Measurements from ENCODE around the gene ZNF670. TPM values are rescaled to one million over a fixed set of nuclear protein-coding genes. Genes with fewer than 3 reads are reported as not detected.

The ZNF670 gene
- total and polyA plus RNA-seq, 2 donors (not counting 1 experiment from before 2014, with no cell fraction given): 2.3 to 3.0 TPM

DNA sequence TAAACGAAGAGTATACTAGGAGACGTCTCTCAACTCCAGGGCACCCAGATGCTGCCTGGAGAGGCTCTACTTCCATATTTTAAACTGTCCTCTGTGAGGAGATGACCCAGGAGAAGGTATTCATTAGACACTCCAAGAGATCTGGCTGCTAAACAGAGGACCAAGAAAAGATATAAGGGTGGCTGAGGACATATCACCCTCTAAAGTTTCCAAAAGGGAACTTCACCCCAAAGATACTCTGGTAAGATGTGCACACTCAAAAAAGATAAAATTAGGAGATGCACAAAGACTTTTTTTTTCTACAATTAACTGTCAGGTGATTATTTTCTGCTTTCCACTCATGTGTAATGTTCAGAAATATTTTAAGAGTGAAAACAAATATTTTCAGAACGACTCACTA lies 1.4 kb downstream of the ZNF670 start:
- Histone ChIP-seq H3K4me1 (ENCODE audit: control insufficient read depth, extremely low read depth, insufficient read depth, low read length) (peaks cover 3% of the 10 kb centered on the region), H3K4me2 (ENCODE audit: extremely low read depth, insufficient read depth, low read length) (peak overlapping the region; percentile 88), H2AFZ (ENCODE audit: low read length) (no peak overlapping the region), H3K9ac (ENCODE audit: insufficient read depth, low read length) (no peak overlapping the region), H3K27ac (ENCODE audit: insufficient read depth, low read length) (no peak overlapping the region), H3K36me3 (ENCODE audit: control insufficient read depth, insufficient read depth, low read length) (no peaks in the 10 kb centered on the region), H3K79me2 (ENCODE audit: control insufficient read depth, insufficient read depth, low read length) (peaks cover 13% of the 10 kb centered on the region), H3K4me3 (replicated peaks in 1 of 4; ENCODE audit: control extremely low read depth in 1 of 4, insufficient read depth in 1 of 4, low read depth in 3 of 4, low read length in 4 of 4) (peak overlapping the region; percentile 93 to 99 (median 97)), H3K27me3 (ENCODE audit: control insufficient read depth, insufficient read depth, low read length) (no peaks in the 10 kb centered on the region), H3K9me3 (ENCODE audit: control insufficient read depth, insufficient read depth, low read depth, low read length) (no peaks in the 10 kb centered on the region), H4K20me1 (ENCODE audit: control insufficient read depth, extremely low read depth, insufficient read depth, low read length) (no peaks in the 10 kb centered on the region)
- DNase-seq (ENCODE audit: low read depth in 2 of 2): peak; percentile 2 to 25
- TF ChIP-seq, protein P1, sequence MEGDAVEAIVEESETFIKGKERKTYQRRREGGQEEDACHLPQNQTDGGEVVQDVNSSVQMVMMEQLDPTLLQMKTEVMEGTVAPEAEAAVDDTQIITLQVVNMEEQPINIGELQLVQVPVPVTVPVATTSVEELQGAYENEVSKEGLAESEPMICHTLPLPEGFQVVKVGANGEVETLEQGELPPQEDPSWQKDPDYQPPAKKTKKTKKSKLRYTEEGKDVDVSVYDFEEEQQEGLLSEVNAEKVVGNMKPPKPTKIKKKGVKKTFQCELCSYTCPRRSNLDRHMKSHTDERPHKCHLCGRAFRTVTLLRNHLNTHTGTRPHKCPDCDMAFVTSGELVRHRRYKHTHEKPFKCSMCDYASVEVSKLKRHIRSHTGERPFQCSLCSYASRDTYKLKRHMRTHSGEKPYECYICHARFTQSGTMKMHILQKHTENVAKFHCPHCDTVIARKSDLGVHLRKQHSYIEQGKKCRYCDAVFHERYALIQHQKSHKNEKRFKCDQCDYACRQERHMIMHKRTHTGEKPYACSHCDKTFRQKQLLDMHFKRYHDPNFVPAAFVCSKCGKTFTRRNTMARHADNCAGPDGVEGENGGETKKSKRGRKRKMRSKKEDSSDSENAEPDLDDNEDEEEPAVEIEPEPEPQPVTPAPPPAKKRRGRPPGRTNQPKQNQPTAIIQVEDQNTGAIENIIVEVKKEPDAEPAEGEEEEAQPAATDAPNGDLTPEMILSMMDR (conservative IDR thresholded peaks at IDR 0.05 in 1 of 2, IDR thresholded peaks at IDR 0.05 in 1 of 2; ENCODE audit: low read depth in 1 of 2, low read length in 2 of 2): peak in 1 of 2 donors; percentile 2
- no peak for TF ChIP-seq EZH2 (IDR thresholded peaks at IDR 0.05; ENCODE audit: low read length, missing control alignments)

DNA sequence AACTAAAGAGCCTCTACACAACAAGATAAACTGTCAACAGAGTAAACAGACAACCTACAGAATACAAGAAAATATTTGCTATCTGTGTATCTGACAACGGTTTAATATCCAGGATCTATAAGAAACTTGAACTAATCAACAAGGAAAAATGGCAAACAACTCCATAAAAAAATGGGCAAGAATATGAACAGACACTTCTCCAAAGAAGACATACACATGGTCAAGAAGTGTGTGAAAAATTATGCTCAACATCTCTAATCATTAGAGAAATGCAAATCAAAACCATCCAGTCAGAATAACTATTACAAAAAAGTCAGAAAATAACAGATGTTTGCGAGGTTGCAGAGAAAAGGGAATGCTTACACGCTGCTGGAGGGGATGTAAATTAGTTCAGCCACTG lies 8.0 kb downstream of the ZNF670 start:
- peaks cover 2% of the 10 kb centered on the region for H3K79me2 ChIP-seq (ENCODE audit: control insufficient read depth, insufficient read depth, low read length)

DNA sequence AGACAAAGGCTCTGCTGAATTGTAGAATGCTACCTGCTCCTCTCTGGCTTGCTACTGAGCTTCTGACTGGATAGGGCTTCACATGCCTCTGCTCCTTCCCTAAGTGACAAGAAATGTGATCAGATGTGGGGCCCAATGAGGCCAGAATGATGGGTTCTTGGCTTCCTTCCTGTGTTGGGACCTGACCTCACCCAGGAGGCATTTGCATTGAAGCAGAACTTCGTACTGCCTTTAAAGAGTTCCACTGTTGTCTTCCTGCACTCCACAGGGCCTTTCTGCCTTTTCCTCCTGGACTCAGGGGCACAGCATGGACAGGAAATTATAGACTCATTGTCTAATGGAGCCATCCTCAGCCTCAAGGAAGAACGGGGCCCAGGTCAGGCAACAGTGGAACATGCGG lies 14.3 kb downstream of the ZNF670 start:
- no peaks in the 10 kb centered on the region for H3K27me3 ChIP-seq (ENCODE audit: control insufficient read depth, insufficient read depth, low read length)
- TF ChIP-seq, protein P1 (conservative IDR thresholded peaks at IDR 0.05 in 1 of 2, IDR thresholded peaks at IDR 0.05 in 1 of 2; ENCODE audit: low read depth in 1 of 2, low read length in 2 of 2): no peak
- TF ChIP-seq EZH2 (IDR thresholded peaks at IDR 0.05; ENCODE audit: low read length, missing control alignments): no peak
- H3K79me2 ChIP-seq (ENCODE audit: control insufficient read depth, insufficient read depth, low read length): no peaks in the 10 kb centered on the region

More for the DNA sequence above, 8.0 kb downstream of the ZNF670 start:
- no peaks in the 10 kb centered on the region for H3K4me1 ChIP-seq (ENCODE audit: control insufficient read depth, extremely low read depth, insufficient read depth, low read length)
- no peak overlapping the region for H2AFZ ChIP-seq (ENCODE audit: low read length)
- H3K4me2 ChIP-seq (ENCODE audit: extremely low read depth, insufficient read depth, low read length): no peak overlapping the region
- no peak overlapping the region for H3K27ac ChIP-seq (ENCODE audit: insufficient read depth, low read length)
- no peak for DNase-seq (ENCODE audit: low read depth in 2 of 2)
- H3K9me3 ChIP-seq (ENCODE audit: control insufficient read depth, insufficient read depth, low read depth, low read length): no peaks in the 10 kb centered on the region
- no peaks in the 10 kb centered on the region for H4K20me1 ChIP-seq (ENCODE audit: control insufficient read depth, extremely low read depth, insufficient read depth, low read length)
- TF ChIP-seq EZH2 (IDR thresholded peaks at IDR 0.05; ENCODE audit: low read length, missing control alignments): no peak
- TF ChIP-seq, protein P1 (conservative IDR thresholded peaks at IDR 0.05 in 1 of 2, IDR thresholded peaks at IDR 0.05 in 1 of 2; ENCODE audit: low read depth in 1 of 2, low read length in 2 of 2): no peak
- H3K4me3 ChIP-seq (replicated peaks in 1 of 4; ENCODE audit: control extremely low read depth in 1 of 4, insufficient read depth in 1 of 4, low read depth in 3 of 4, low read length in 4 of 4): no peak overlapping the region
- no peaks in the 10 kb centered on the region for H3K36me3 ChIP-seq (ENCODE audit: control insufficient read depth, insufficient read depth, low read length)
- H3K9ac ChIP-seq (ENCODE audit: insufficient read depth, low read length): no peak overlapping the region
- H3K27me3 ChIP-seq (ENCODE audit: control insufficient read depth, insufficient read depth, low read length): no peaks in the 10 kb centered on the region

More for the DNA sequence above, 14.3 kb downstream of the ZNF670 start:
- Histone ChIP-seq H3K4me2 (ENCODE audit: extremely low read depth, insufficient read depth, low read length) (no peak overlapping the region), H3K36me3 (ENCODE audit: control insufficient read depth, insufficient read depth, low read length) (no peaks in the 10 kb centered on the region), H3K9ac (ENCODE audit: insufficient read depth, low read length) (no peak overlapping the region), H4K20me1 (ENCODE audit: control insufficient read depth, extremely low read depth, insufficient read depth, low read length) (no peaks in the 10 kb centered on the region), H3K27ac (ENCODE audit: insufficient read depth, low read length) (no peak overlapping the region), H2AFZ (ENCODE audit: low read length) (no peak overlapping the region), H3K4me3 (replicated peaks in 1 of 4; ENCODE audit: control extremely low read depth in 1 of 4, insufficient read depth in 1 of 4, low read depth in 3 of 4, low read length in 4 of 4) (no peak overlapping the region), H3K9me3 (ENCODE audit: control insufficient read depth, insufficient read depth, low read depth, low read length) (no peaks in the 10 kb centered on the region), H3K4me1 (ENCODE audit: control insufficient read depth, extremely low read depth, insufficient read depth, low read length) (no peaks in the 10 kb centered on the region)
- no peak for DNase-seq (ENCODE audit: low read depth in 2 of 2)

Measured in fibroblast of lung (primary cell).